Keratinocyte (primary cell): ENCODE measurements around the gene SLC25A10. TPM values are rescaled to one million over a fixed set of nuclear protein-coding genes. Genes with fewer than 3 reads are reported as not detected.

ENCODE experiments used
- DNase-seq: peaks from one replicate; pipeline ENCODE4 v3.0.0-alpha.2; 2011; ENCODE audit warnings: low read depth, missing footprints, low spot score
- FAIRE-seq: peaks from 2 replicates; lab custom pipeline; 2011; peaks lifted over from hg19 to GRCh38; lab: Jason Lieb, UNC
- H2AFZ ChIP-seq: 2 replicates; pipeline ENCODE4 v1.6.0; 2012; ENCODE audit warnings: low read length, control low read depth, inconsistent platforms; ENCODE audit not compliant: control insufficient read depth
- H3K27ac ChIP-seq: 2 replicates; pipeline ENCODE4 v1.5.1; 2011; ENCODE audit warnings: low read length; ENCODE audit not compliant: control insufficient read depth, insufficient read depth
- H3K27me3 ChIP-seq: 3 replicates; pipeline ENCODE4 v1.6.0; 2011; ENCODE audit warnings: low read length; ENCODE audit not compliant: control insufficient read depth, insufficient read depth; ENCODE audit errors: extremely low read depth
- H3K36me3 ChIP-seq, 2 experiments: 2 replicates in 1 of 2; 3 replicates in 1 of 2; pipeline ENCODE4 v1.5.1; 2011; ENCODE audit warnings: low read length in 2 of 2, mild to moderate bottlenecking in 1 of 2; ENCODE audit not compliant: control insufficient read depth in 2 of 2, insufficient read depth in 2 of 2; ENCODE audit errors: extremely low read depth in 1 of 2
- H3K4me1 ChIP-seq: 3 replicates; pipeline ENCODE4 v1.5.1; 2011; ENCODE audit warnings: low read length; ENCODE audit not compliant: control insufficient read depth, insufficient read depth; ENCODE audit errors: extremely low read depth
- H3K4me2 ChIP-seq: 3 replicates; pipeline ENCODE4 v1.6.0; 2011; ENCODE audit warnings: low read depth, low read length; ENCODE audit not compliant: control insufficient read depth, insufficient read depth; ENCODE audit errors: extremely low read depth
- H3K4me3 ChIP-seq, 3 experiments: fragments of 200-600 bp in 1 of 3; sonication (generic) in 1 of 3; 2 replicates in 2 of 3; 3 replicates in 1 of 3; pipeline ENCODE4 v1.5.1; 2011 to 2016; ENCODE audit warnings: low read length in 3 of 3, mild to moderate bottlenecking in 3 of 3, control low read depth in 2 of 3, inconsistent platforms in 1 of 3, low read depth in 1 of 3, mixed read lengths in 1 of 3, mixed run types in 1 of 3, moderate library complexity in 1 of 3; ENCODE audit not compliant: control insufficient read depth in 2 of 3, insufficient read depth in 2 of 3; ENCODE audit errors: extremely low read depth in 1 of 3
- H3K79me2 ChIP-seq: 2 replicates; pipeline ENCODE4 v1.6.0; 2012; ENCODE audit warnings: low read length; ENCODE audit not compliant: control insufficient read depth, insufficient read depth
- H3K9ac ChIP-seq: 3 replicates; pipeline ENCODE4 v1.6.0; 2011; ENCODE audit warnings: low read length; ENCODE audit not compliant: control insufficient read depth, insufficient read depth; ENCODE audit errors: extremely low read depth
- H3K9me1 ChIP-seq: 3 replicates; pipeline ENCODE4 v1.6.0; 2011; ENCODE audit warnings: low read length; ENCODE audit not compliant: control insufficient read depth, insufficient read depth; ENCODE audit errors: extremely low read depth
- H3K9me3 ChIP-seq: 2 replicates; pipeline ENCODE4 v1.5.1; 2012; ENCODE audit warnings: low read depth, low read length; ENCODE audit not compliant: control insufficient read depth
- H4K20me1 ChIP-seq: 3 replicates; pipeline ENCODE4 v1.6.0; 2011; ENCODE audit warnings: low read length; ENCODE audit not compliant: control insufficient read depth, insufficient read depth; ENCODE audit errors: extremely low read depth
- CTCF ChIP-seq, 3 experiments: IDR thresholded peaks in 1 of 3; conservative IDR thresholded peaks in 1 of 3; optimal IDR thresholded peaks in 1 of 3; 2 replicates in 2 of 3; 3 replicates in 1 of 3; pipeline versions ENCODE3 to v1.5.1; 2011; ENCODE audit warnings: low read length in 3 of 3, mild to moderate bottlenecking in 3 of 3, moderate library complexity in 2 of 3, control low read depth in 1 of 3, inconsistent platforms in 1 of 3; ENCODE audit not compliant: insufficient read depth in 2 of 3; ENCODE audit errors: extremely low read depth in 1 of 3
- EZH2 ChIP-seq: IDR thresholded peaks from one replicate; pipeline ENCODE4 v1.6.1; 2012; ENCODE audit warnings: inconsistent platforms, mild to moderate bottlenecking, low read length, moderate library complexity
- dilution Hi-C: fragments of 300-500 bp; cut with MboI; formaldehyde crosslinking; loops from one replicate; pipeline ENCODE4 v1.7.0; 2020; ENCODE audit warnings: low sequenced_read_pairs; ENCODE audit not compliant: extremely low pct_ligation_motif_present
- polyA plus RNA-seq, 5 experiments: library from polyadenylated mRNA; depleted of rRNA in 3 of 5; stranded (reverse) in 3 of 5; stranded (forward) in 1 of 5; unstranded in 1 of 5; fragments of >200 nt; gene quantifications; 1 replicate in 1 of 5; 2 replicates in 3 of 5; 3 replicates in 1 of 5; pipeline versions ENCODE4 v1.2.1 to v1.2.3, GENCODE V29; 2011 to 2012; ENCODE audit warnings: missing spikeins in 2 of 5, low read depth in 1 of 5, low replicate concordance in 1 of 5

Gene SLC25A10
- polyA plus RNA-seq, 1 donor (not counting 4 experiments of a cell fraction or from before 2014, with no cell fraction given): 12.7 TPM

GRCh38 chr17:81694810-81695209, 17.3 kb upstream of the SLC25A10 start:
- peaks cover 56 to 72% of the 10 kb centered on the region in 2 experiments for H3K36me3 ChIP-seq
- no peaks in the 10 kb centered on the region for H3K4me1 ChIP-seq
- DNase-seq (no peak), FAIRE-seq (no peak)
- H3K9me3 ChIP-seq: no peaks in the 10 kb centered on the region
- no peak overlapping the region for H3K27ac ChIP-seq
- dilution Hi-C loops: no loop called here
- no peak overlapping the region for H3K4me2 ChIP-seq
- no peak overlapping the region for H3K4me3 ChIP-seq
- peaks cover 6% of the 10 kb centered on the region for H4K20me1 ChIP-seq
- no peak overlapping the region for H3K9ac ChIP-seq
- TF ChIP-seq EZH2: no peak
- no peak for TF ChIP-seq CTCF (optimal IDR thresholded peaks at IDR 0.05 in 1 of 3, IDR thresholded peaks at IDR 0.05 in 1 of 3, conservative IDR thresholded peaks at IDR 0.05 in 1 of 3; ENCODE audit: extremely low read depth in 1 of 3, insufficient read depth in 2 of 3, low read length in 3 of 3)
- peaks cover 61% of the 10 kb centered on the region for H3K79me2 ChIP-seq
- no peaks in the 10 kb centered on the region for H3K27me3 ChIP-seq
- no peaks in the 10 kb centered on the region for H3K9me1 ChIP-seq
- H2AFZ ChIP-seq: no peak overlapping the region

GRCh38 chr17:81695211-81695610, 16.9 kb upstream of the SLC25A10 start:
- Histone ChIP-seq H4K20me1 (peaks cover 6% of the 10 kb centered on the region), H3K27me3 (no peaks in the 10 kb centered on the region), H3K27ac (no peak overlapping the region), H3K9me3 (no peaks in the 10 kb centered on the region), H3K79me2 (peaks cover 58% of the 10 kb centered on the region), H3K4me3 (no peak overlapping the region), H3K4me2 (no peak overlapping the region), H2AFZ (no peak overlapping the region), H3K36me3 (peaks cover 52 to 68% of the 10 kb centered on the region in 2 experiments), H3K9me1 (no peaks in the 10 kb centered on the region), H3K9ac (no peak overlapping the region), H3K4me1 (no peaks in the 10 kb centered on the region)
- DNase-seq: no peak
- no peak for FAIRE-seq
- dilution Hi-C loops: no loop called here
- TF ChIP-seq CTCF (optimal IDR thresholded peaks at IDR 0.05 in 1 of 3, IDR thresholded peaks at IDR 0.05 in 1 of 3, conservative IDR thresholded peaks at IDR 0.05 in 1 of 3; ENCODE audit: extremely low read depth in 1 of 3, insufficient read depth in 2 of 3, low read length in 3 of 3): no peak
- no peak for TF ChIP-seq EZH2
